ENCODE data around the gene OR1D2. TPM values are rescaled to one million over a fixed set of nuclear protein-coding genes. Genes with fewer than 3 reads are reported as not detected.

OR1D2 gene
- total RNA-seq, 2 donors from 2014 or later: not detected

GRCh38 chr17:3038941-3039340 is 65.3 kb downstream of the OR1D2 start:
- H3K27me3 Mint-ChIP-seq: no peaks in the 10 kb centered on the region
- no peaks in the 10 kb centered on the region for H3K4me1 Mint-ChIP-seq
- no peak overlapping the region for H3K4me3 Mint-ChIP-seq
- ATAC-seq (replicated peaks): no peak
- H3K27ac Mint-ChIP-seq: no peak overlapping the region
- H3K9me3 Mint-ChIP-seq: peaks cover 7% of the 10 kb centered on the region
- no peaks in the 10 kb centered on the region for H3K36me3 Mint-ChIP-seq (ENCODE audit: low read depth)

Other genes with a start within 250 kb of the OR1D2 start
- not detected for gene OR1D5, start 40.8 kb downstream of the OR1D2 start, total RNA-seq
- not detected for gene OR1G1, start 23.1 kb upstream of the OR1D2 start, total RNA-seq
- not detected for gene OR1A2, start 93.1 kb upstream of the OR1D2 start, total RNA-seq
- not detected for gene OR1A1, start 103.2 kb upstream of the OR1D2 start, total RNA-seq
- under 1 TPM in 1 of 2 donors, not detected in 1; 0.35 TPM for gene OR3A1, start 193.9 kb upstream of the OR1D2 start, total RNA-seq